Inflammatory macrophage treated with lipopolysaccharide for 4 hours (primary cell): ENCODE data around the gene WFS1.

Experiments
- DNase-seq: peaks from one replicate; pipeline ENCODE4 v3.0.0-alpha.2; 2020

The WFS1 gene

DNA sequence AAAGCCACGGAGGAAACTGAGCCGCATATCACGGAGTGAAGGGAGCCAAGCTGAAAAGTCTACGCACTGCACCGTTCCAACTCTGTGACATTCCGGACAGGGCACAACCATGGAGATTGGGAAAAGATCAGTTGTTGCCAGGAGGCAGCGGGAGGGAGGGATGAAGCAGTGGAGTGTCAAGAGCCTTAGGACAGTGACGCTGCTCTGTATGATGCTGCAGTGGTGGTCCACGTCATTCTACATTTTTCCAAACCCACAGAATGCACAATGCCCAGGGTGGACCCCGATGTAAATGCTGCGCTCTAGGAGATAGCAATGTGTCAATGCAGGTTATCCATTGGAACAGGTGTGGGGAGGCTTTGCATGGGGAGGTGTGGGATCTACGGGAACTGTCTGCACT is 7.5 kb upstream of the WFS1 start:
- no peak for DNase-seq

DNA sequence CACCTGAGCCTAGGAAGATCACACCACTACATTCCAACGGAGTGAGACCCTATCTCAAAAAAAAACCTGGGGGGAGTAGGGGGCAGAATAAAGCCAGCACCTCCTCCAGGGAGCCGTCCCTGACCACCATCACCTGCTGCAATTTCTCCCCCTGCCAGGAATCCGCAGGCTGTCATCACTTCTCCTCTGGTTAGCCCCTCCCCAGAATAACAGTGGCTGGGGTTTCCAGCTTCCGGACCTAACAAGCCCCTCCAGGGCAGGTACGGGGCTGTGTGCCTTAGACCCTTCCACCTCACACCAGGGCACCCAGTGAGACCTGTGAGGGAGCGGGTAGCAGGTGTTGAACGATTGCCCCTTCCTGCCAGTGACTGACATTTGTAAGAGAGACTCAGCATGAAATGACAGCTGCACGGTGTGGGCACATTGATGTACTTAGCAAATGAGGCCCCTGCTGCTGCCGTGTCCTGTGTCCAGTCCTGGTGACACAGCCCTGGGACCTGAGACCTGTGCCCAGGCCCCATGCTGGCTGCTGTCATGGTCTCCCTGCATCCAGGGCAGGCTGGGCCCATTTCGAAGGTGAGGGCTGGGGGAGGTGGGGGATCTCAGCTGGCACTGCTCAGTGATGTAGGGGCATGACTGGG is 6.7 kb upstream of the WFS1 start:
- DNase-seq: no peak

DNA sequence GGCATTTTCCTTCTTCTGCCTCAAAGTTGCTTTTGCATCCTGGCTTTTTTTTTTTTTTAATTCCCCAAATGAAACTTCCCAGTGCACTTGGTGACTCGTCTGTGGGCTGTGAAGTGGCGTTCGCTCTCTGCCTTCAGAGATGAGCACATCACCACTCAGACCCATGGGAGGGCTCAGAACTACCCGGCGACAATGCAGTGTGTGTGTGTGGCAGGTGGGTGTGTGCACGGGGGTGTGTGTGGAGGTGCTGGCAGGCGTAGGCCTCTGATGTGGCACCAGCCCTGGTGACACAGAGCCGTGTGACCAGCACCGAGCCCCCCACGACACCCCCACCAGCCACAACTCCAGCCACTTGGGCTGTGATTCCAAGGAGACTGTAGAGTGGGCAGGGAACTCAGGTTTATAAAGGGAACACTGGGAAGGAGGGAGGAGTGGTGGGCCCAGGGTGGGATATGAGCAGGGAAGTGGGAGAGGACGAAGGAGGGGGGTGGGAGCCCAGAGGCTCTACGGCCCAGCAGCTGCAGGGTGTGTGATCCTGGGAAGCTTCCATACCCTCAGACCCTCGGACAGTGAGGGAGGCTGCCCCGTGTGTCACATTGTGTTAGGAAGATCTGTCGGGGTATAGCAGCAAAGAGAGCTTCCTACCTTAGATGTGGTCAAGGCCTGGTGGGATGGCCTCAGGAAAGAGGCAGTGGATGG is 6.0 kb upstream of the WFS1 start:
- DNase-seq: peak; percentile 53

DNA sequence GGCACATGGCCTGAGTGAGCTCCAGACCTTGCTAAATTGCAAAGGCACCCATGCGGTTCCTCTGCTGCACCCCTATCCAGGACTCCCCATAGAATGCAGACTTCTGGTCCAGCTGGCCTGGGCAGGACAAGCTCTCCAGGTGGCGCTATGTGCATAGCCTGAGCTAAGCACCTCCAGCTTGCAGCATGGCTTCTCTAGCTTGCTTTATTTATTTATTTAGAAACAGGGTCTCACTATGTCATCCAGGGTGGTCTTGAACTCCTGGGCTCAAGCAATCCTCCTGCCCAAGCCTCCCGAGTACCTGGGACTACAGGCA is 5.5 kb upstream of the WFS1 start:
- DNase-seq: peak; percentile 12

DNA sequence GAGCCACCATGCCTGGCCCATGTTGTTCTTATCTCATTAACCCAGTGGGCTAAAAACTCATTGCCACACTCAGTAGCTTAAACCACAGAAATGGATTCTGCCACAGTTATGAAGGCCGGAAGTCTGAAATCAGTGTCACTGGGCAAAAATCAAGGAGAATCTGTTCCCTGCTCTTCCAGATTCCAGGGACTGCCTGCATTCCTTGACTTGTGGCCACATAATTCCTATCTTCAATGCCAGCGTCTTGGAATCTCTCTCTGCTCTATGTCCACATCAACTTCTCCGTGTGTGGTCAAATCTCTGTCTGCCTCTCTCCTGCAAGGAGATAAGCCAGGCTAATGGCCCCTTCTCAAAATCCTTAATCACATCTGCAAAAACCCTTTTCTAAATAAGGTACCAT is 4.1 kb upstream of the WFS1 start:
- no peak for DNase-seq

DNA sequence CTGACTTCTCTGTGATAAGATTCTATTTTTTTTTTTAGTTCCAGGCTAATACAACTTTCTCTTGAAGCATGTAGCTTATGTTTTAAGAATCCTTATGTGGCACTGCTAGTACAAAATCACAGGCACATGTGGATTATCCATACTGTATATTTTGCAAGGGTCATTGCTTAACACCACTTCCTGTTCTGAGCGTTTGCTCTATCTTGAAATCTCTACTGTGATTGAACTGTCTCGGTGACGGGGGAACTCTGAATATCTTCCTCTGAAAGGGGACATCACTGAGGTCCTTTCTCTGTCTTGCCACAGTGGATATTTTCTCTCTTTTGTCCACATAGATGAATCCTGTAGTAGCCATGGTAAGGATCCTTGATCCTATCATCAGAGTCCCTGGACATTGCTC is 2.1 kb upstream of the WFS1 start:
- DNase-seq: peak; percentile 88

DNA sequence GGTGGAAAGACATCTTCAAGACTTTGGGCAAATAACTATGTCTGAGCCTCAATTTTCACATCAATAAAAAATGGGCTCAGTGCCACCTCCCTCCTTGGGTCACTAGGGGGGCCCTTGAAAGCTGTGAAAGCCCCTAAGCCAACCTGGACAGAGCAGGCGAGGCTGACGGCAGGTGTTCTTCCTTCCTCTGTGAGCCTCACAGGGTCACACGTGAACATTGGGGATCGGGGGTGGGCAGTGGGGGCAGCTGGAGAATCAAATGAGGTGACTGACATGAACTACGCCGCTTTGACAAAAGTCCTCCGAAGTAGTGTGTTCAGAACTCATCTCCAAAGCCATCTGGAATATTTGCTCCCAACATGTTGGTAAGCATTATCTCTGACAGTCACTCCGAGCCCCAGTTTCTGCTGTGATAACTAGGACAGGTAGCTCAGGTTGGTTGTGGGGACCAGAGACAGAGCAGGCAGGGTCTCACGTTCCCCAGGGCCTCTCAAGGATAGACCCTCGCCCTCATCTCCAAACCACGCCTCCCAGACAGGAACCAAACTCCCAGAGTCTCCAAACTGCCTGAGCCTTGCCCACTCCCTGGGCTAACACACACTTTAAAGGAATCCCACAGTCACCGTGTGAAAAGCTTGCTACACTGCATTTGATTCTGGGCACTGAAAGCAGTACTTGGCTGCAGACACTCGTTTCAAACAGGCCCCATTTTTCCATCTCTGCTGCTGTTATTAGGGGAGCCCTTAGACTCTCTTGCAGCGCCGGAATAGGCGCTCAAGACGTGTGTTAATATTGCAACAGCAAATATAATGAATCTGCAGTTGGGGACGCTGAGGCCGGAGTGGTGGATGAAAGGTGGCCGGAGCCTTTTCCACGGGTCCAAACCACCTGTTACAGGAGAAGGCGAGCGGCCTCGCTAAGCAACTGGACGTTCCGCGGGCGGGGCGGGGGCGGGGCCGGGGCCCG is 717 bp upstream of the WFS1 start:
- no peak for DNase-seq

DNA sequence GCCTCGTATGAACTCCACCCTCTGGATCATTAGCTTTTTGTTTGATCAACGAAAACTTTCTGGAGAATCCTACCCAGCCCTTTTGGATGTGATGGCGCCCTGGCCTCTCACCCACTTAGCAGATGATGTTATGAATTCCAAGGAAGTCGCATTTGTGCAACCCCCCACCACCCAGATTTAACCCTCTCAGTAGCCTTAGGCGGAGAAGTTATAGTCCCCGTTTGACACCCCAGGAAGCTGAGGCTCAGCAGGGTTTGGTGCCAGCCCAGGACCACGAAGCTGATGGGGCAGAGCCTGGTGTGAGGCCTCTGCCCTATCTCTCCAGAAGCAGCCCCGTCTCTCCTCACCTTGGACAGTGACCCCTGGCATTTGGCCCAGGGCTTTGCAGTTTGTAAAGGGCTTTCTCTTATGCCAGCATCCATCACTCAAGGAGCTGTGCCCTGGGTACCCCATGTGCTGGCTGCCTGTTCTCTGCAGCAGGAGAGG is 1.0 kb downstream of the WFS1 start:
- no peak for DNase-seq

DNA sequence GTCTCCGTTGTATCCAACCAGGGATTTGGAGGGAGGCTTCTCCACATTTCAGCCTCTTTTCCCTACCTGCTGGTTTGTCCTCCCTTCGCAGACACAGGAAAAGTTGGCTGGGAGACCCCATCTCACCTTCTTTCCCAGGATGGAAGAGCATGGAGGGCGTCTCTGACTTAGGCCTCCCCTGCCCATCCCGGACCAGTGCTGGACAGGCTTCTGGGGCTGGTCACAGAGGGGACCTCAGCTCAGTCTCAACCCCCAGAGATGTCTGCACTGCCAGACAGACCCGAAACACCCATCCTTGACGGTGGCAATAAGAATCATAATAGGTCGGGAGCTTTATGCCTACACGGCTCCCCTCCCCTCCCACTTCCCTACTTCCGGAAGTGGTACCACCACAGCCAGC is 1.6 kb downstream of the WFS1 start:
- DNase-seq: no peak

DNA sequence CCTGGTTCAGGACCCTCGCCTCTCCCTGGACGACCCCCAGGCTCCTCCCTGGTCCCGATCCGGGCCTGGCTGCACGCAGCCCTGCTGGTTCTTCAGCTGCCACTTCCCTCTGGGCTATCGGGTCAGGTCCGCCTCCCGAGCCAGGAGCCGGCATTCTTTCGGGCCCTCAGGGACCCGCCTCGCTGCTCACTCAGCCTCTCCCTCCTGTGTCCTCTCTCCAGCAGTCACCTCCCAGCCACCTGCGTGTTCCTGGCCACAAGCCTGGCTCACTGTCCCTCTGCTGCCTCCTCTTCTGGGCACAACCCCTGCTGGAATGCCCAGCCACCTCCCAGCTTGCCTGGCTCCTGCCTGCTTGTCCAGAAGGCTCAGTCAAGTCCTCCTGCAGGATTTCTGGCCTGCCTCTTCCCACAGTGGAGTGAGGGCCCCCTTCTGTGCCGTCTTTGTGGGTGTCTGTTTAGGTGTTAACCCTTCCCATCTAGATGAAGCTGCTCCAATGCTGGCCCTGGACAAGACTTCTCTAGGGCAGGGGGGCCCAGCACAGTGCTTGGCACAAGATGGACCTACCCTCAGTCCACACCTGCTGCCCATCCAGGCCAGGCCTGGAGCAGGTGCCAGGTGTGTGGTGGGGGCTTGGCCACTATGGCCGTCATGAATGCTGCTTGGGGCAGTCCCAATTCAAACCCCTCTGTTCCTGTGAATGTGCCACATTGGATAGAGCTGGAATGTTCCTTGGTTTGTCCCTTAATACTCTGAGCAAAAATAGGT is 2.2 kb downstream of the WFS1 start:
- no peak for DNase-seq

DNA sequence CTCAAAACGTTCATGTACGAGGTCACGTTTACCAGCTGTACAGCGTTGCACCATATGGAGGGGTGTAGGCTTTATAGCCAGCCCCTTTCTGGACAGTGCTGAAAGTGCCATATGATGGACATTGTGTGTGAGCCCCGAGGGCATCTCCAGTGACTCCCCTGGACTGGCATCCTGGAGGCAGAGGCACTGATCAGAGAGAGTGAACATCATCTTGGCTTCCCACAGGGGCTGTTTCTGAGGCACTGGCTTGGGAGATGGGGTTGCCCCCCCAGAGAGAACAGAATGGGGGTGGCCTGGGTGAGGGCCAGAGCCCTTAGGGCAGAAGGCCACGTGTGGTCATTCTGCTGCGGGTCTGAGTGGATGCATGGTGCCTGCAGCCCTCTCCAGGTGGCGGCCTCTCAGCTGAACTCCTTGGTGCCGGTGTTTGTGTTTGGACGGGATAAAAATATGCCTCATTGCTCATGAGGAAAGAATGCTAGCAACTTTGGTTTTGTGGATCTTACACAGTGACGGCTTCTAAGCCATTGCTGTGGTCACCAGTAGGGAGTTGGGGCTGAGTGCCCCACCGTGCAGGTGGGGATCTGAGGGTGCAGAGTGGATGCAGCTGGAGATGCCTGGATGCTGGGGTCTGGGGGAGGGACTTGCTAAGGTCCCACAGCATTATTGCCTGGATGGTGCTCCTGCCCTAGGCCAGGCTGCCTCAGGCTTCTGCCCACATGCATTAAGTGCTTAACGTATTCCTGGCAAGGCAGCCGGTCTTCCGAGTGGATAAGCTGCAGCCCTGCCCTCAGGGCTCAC is 3.4 kb downstream of the WFS1 start:
- DNase-seq: no peak

DNA sequence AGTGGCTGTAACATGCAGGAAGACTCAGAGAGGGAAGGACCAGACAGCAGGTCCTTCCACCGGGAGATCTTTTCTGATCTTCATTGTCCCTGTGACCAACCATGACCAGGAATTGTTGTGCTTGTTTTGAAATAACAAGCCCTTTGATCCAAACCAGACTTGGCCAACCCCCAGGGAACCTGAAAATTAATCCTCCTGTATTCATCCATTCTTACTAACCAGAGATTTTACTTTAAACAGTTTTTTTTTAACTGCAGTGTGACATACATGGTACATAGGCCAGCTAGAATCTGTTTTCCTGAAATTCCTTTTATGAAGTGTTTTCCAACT is 4.0 kb downstream of the WFS1 start:
- no peak for DNase-seq

DNA sequence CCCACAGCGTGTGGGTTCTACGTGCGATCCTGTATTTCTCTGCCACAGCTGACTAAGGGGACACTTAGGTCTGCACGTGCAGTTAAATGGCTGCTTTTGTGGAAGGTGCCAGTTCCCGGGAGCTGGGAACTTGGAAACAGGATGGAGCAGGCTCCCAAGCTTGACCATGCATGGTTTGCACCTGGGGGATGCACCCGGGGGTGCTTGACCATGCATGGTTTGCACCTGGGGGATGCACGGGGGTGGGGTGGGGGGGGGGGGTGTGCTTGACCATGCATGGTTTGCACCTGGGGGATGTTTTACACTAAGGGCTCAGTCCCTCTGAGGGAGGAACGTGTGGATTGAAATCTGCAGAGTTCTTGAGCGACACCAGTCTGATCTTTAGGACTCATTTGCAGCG is 5.7 kb downstream of the WFS1 start:
- no peak for DNase-seq

DNA sequence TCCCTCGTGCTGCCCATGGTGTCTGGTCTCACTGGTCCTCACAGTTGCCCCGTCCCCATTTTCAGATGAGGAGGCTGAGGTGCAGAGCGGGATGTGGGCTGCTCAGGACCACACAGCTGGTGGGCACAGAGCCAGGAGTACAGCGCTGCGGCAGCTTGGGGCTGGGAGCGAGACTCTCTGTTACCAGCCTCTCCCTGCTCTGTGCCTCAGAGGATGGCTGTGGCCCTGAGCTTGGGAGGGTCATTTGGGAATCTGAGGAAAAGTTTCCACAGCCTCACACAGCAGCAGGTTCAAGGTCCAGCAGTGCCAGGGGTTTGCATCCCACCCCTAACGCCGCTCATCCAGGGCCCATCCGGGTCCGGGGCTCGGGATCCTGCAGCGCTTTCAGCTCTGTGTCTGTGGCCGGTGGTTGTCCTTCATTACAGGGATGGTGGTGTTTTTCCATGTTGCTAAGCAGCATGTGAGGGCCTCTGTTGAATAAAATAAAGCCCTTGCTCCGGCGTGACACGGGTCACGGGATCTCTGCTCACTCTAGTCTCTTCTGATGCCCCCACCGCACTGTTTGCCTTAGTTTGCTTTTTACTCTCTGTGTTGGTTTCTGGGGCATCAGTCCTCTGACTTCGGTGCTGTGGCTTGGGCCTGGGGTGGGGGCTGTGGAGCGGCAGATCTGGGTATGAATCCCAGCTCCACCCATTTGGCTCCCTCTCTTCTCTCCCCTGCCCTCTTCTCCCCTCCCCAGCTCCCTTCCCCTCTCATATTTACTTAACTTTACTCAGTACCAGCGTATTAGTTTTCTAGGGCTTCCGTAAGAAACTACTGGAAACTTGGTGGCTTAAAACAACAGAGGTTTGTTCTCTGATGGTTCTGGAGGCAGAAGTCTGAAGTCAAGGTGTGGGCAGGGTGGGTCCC is 6.5 kb downstream of the WFS1 start:
- no peak for DNase-seq

DNA sequence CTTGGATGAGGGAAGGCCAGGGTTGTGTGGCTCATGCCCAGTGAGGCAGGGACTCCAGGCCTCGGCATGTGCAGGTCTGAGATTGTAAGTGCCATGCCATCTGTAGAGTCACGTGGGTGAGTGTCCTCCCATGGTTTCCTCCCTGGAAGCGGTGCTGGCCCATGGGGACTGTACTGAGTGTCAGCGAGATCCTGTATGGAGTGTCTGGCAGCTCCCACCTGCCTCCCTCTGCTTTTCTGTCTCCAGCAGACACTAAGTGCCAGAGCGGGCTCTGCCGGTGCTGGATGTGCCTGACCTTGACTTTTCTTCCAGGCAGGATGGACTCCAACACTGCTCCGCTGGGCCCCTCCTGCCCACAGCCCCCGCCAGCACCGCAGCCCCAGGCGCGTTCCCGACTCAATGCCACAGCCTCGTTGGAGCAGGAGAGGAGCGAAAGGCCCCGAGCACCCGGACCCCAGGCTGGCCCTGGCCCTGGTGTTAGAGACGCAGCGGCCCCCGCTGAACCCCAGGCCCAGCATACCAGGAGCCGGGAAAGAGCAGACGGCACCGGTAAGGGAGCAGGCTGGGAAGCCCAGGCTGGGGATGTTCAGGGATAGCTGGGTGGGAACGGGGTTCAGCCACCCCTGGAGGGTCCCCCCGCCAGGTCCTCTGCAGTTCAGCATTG is 7.6 kb downstream of the WFS1 start:
- no peak for DNase-seq

DNA sequence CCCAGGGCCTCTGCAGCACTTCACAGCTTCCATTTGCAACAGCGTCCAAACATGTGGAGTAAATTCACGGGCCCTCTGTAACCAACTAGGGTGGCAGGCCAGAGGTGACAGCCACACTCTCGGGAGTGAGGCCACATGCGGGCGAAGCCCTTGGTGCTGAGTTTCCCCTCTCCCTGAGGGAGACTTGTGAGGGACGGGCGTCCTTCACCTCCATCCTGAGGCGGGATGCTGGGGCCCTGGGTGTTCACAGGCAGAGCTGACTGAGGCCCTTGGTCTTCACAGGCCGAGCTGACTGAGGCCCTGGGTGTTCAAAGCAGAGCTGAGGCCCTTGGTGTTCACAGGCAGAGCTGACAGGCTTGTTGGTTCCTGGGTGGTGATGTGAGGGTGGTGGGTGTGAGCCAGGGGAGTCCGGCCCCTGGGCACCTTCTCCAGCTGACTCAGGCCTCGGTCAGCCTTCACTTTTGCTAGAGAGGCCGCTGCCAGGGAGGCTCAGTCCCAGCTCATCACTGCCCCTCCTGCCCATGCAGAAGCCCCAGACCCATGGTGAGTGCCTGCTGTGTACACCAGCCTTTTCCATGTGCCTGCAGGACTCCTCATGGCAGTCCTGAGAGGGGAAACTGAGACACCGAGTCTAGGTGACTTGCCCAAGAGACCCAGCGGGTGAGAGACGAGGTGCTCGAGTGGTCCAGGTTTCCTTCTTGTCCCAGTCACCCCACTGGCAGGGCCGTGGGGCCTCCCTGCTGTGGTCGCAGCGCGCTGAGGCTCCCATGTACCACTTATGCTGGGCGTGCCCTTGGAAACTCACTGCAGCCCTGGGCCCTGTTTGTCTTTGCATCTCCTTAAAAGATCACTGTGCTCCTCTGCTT is 8.5 kb downstream of the WFS1 start:
- no peak for DNase-seq

DNA sequence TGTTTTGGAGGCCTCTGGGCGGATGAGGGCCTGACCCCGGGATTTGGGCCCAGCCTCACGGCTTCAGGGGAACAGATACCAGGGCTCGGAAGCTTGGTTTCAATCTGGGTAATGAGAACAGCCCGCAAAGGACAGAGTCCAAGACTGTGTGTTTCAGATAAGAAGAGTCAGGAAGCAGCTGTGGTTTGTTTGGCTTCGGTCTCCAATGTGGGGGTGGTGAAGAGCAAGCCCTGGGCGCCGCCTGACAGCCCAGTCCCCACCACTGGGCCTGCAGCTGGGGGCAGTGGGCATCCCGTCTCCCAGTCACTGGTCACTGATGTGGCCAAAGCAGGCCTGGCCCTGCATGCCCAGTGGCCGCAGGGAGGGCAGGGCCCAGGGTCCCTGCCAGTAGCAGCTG is 9.1 kb downstream of the WFS1 start:
- DNase-seq: no peak

DNA sequence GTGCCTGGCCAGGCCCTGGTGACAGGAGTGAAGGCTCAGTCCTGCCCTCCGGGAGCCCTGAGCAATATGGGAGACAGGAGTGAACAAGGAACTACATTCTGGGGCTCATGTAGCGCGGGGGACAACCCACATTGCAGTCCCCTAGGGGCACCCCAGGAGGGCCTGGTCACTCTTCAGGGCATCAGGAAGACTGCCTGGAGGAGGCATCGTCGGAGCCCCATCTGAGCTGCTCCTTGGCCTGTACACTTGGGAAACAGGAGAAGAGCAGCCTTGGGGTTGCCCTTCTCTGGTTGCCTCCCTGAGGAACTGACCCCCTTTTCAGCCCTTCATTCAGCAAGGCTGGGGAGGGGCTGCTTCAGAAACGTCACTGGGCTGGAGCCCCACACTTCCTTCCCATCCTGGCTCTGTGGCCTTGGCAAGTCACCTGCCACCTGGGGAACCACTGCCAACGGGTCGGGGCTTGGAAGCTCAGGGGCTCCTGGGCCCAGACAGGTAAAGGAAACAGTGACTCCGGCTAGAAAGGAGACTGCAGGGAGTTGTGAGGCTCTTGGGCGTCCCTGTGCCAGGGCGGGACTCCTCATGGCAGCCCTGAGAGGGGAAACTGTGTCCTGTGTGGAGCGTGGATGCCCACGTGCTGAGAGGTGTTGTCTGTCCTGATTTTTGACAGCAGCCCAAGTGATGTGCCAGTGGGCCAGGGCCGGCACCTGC is 10.1 kb downstream of the WFS1 start:
- DNase-seq: no peak
